Sigmoid colon (tissue), 4 donors: Measurements from ENCODE around the gene ZKSCAN3.
"Not testable (repeated sequence)": the region's sequence is repeated elsewhere in the genome, so short reads cannot be mapped to it uniquely, and the experiment has no call there.

Source experiments
- CTCF ChIP-seq, 4 experiments: fragments of 450-650 bp in 3 of 4; fragments of 200-600 bp in 1 of 4; IDR thresholded peaks; one replicate each; pipeline ENCODE4 v1.5.1; 2016 to 2019; ENCODE audit warnings: antibody characterized with exemption in 4 of 4, mild to moderate bottlenecking in 3 of 4, moderate library complexity in 2 of 4
- EP300 ChIP-seq, 4 donors: sonication (generic); formaldehyde crosslinking; IDR thresholded peaks; one replicate each; pipeline ENCODE4 v1.6.1; 2017; ENCODE audit warnings: antibody characterized with exemption in 4 of 4
- POLR2A ChIP-seq, 2 donors: fragments of 450-650 bp; IDR thresholded peaks; one replicate each; pipeline ENCODE4 v1.6.1; 2016; ENCODE audit warnings: antibody characterized with exemption in 2 of 2, mild to moderate bottlenecking in 2 of 2, moderate library complexity in 2 of 2
- POLR2AphosphoS5 ChIP-seq, 4 donors: sonication (generic); formaldehyde crosslinking; IDR thresholded peaks; one replicate each; pipeline ENCODE4 v1.6.1; 2017; ENCODE audit warnings: antibody characterized with exemption in 4 of 4

GRCh38 chr6:28359562-28359961, 9.8 kb downstream of the ZKSCAN3 start:
- TF ChIP-seq CTCF, POLR2AphosphoS5, POLR2A, EP300 (IDR thresholded peaks at IDR 0.05): not testable (repeated sequence)
